Measurements from ENCODE around the gene EMILIN3.

Gene EMILIN3

DNA sequence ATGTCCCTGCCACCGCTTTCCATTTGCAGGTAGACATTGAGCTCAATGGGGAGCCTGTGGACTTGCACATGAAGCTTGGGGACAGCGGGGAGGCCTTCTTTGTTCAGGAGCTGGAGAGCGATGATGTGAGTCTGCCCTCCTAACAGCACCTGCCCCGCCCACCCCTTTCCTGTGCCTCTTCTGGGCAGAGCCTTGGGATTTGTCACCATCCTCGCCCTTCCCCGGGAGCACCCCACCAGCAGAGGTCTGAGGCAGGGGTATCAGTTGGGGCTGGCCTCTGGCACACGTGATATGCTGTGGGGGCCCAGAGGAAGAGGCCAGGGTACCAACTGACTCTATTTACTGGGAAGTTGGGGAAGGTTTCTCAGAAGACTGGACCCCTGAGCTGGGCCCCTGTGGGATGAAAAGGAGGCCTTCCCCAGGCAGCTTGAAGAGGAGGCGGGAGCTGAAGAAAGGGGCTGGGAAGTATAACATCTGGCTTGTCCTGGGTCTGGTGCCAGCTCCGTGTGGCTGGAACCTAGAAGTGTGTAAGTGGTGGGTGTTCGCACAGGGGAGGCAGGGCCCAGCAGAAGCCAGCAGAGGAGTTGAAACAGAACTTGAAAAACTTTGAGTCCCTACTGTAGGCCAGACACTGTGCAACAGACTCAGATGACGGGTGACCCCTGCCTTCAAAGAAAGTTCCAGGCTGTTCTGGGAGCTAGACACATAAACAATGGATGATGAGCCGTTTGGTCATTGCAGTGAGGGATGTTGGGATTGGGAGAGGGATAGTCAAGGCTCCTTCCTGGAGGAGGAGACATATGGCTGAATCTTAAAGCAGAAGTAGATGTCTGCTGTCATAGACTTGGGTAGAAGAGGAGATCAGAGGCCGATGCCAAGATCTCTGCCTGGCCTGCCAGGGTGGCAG, 18.8 kb downstream of the EMILIN3 start:
- FAIRE-seq (no peak), DNase-seq (ENCODE audit: low spot score) (no peak)

DNA sequence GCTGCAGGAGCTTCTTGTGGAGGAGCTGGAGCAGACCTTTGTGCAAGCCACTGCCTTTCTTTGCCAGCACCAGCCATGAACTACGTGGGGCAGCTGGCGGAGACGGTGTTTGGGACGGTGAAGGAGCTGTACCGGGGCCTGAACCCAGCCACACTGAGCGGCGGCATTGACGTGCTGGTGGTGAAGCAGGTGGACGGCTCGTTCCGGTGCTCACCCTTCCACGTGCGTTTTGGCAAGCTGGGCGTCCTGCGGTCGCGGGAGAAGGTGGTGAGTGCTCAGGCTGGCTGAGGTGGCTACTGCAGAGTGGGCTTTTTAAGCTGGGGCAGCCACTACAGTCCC, 20.9 kb downstream of the EMILIN3 start:
- DNase-seq (ENCODE audit: low spot score) (no peak), FAIRE-seq (no peak)

- no peak for DNase-seq (ENCODE audit: low spot score)
- no peak for FAIRE-seq
These were observed 21.5 kb downstream of the EMILIN3 start for GRCh38 chr20:41344938-41345728.

DNA sequence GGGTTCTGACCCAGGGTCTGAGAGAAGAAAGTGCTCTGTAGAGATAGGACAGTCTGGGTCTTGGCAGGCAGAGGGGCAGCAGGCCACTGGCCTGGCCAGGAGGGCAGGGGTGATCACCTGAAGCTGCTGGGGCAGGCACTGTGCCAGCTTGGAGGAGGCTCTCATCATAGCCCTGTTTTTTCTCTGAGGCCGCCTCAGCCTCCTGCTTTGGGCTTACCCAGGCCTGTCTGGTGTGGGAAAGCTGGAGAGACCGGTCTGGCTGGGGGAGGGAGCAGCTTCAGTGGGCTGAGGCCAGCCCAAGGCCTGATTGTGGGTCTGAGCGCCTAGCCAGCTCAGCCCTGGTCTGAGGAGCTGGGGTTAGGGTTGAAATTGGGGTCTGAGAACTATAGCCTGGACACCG, 22.1 kb downstream of the EMILIN3 start:
- FAIRE-seq (no peak), DNase-seq (ENCODE audit: low spot score) (no peak)

DNA sequence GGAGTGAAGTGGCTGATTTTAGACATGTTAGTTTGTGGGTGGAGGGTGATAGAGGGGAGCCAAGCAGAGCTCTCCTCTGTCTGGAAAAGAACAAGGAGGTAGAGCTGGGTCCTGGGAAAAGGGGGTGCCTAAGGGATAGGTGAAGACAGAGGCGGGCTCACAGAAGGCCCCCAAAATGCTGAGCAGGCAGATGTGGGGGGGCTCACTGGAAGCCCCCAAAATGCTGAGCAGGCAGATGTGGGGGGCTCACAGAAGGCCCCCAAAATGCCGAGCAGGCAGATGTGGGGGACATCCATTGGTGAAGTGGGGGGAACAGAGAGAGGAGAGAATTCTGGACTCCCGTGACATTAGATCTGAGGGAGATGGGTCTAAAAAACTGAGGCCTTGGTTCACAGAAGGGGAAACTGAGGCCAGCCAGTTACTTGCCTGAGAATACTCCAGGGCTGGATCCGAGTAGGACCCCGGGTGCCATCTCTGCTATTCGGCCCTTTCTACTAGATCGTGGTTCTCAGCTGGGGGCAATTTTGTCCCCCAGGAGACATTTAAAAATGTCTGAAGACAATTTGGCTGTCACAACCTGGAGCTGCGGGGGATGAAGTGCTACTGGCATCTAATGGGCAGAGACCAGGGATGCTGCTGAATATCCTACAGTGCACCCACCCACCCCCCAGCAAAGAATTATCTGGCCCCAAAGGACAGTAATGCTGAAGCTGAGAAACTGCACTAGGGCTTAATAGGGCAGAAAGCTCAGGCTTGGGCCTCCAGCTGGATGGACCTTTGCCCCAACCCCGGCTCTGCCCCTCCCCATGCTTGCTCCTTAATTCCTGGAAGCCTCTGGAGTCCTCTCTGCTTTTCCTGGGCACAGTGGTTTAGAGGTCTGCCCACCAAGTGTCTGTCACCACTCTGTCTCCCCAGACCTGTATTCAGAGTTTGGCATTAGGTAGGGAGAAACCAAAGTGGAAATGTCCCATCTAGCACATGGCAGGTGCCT, 23.8 kb downstream of the EMILIN3 start:
- DNase-seq (ENCODE audit: low spot score) (no peak), FAIRE-seq (no peak)

GRCh38 chr20:41340327-41341055, 26.1 kb downstream of the EMILIN3 start, which contains the start of gene LPIN3:
TSS of gene LPIN3 (plus strand) at chr20:41340821. CDS start at chr20:41345804, 4,983 bp downstream.
- FAIRE-seq = no peak
- DNase-seq (ENCODE audit: low spot score) = peak; percentile 95

- DNase-seq (ENCODE audit: low spot score) = peak; percentile 90
- peak; percentile 35 for FAIRE-seq
These were observed 26.7 kb downstream of the EMILIN3 start for GRCh38 chr20:41339957-41340326.

DNA sequence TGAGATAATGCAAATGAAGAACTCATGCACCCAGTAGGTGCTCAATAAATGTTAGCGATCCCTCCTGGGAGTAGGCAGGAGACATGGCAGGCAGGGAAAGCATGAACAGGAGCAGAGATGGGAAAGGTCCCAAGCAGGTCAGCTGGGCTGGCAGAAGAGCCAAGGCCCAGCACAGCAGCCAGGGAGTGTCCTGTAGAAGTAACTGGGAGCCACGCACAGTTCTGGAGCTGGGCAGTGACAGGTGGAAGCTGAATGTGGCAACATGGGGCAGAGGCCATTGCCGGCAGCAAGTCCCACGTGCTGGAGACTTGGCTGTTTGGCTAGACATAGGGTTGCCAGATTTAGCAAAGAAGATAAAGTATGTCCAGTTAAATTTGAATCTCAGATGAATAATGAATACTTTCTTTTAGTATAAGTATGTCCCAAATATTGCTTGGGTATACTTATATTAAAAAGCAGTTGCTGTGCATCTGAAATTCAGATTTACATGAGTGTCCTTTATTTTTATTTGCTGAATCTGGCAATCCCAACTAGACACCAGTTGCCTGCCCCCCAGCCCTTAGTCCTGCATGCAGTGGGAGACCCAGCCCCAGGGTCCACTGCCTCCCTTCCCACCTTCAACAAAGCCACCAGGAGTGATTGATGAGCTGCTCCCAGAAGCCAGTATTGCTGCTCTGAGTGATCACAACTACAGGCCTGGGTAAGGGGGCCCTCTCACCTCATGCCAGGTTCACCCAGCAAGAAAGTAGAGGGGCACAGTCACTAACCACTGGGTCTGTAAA, 29.7 kb downstream of the EMILIN3 start:
- no peak for FAIRE-seq
- DNase-seq (ENCODE audit: low spot score) = no peak

- no peak for FAIRE-seq
- DNase-seq (ENCODE audit: low spot score) = no peak
These were observed 31.0 kb downstream of the EMILIN3 start for GRCh38 chr20:41335591-41335990.

DNA sequence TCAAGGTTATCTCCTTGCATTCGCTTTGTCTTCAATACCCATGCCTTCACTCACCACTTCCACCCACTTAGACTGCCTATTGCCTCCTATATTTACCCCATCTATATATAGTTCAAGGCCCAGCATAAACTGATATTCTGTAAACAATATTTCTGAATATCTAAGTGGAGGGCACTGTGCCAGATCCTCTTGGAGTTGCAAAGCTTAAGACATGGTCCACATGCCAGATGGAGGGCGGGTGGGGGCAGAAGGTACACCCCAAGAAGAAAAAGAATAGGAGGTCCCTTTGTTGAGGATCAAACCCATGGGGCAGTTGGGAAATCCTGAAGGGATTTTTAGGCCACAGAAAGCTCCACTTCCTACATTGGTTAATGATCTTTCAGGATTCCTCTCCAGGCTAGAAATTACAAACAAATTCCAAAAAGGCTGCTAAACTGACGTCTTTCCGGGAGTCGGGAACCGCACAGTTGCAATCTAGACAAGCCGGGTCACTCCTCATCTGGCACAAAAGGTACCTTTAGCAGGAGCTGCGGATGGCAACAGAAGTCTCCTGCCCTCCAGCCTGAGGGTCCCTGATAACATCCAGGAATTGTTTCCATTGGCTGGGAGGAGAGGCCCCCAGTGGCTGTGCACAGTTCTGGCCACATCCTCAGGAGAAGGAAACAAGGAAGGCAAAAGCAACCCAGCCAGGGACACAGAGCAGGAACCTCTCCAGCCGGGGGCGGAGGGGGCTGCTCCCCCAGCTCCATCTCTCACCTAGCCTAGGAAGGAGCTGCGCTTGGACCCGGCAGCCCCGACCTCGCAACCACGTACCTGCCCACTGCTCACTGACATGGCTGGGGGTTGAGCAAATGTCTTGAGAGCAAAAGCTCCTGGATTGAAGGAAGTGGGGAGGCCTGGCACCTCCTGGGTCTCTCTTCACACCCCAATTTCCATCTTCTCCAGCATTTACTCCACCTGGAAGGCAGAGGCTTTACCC, 31.9 kb downstream of the EMILIN3 start:
- FAIRE-seq (no peak), DNase-seq (ENCODE audit: low spot score) (no peak)

DNA sequence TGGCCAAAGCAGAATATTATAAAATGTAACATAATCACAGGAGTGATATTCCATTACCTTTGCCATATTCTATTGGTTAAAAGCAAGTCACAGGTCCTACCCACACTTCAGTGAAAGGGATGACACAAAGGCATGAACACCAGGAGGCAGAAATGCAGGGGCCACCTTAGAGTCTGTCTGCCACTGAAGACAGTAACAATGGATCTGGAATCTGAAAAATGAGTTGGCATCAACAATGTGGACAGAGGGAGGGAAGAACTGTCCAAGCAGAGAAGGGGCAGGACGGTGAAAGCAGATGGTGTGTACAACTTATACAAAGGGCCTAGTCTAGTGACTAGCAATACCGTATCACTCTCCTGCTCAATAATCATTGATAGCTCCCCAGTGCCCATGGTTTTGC, 32.6 kb downstream of the EMILIN3 start:
- DNase-seq (ENCODE audit: low spot score) (no peak), FAIRE-seq (no peak)

- DNase-seq (ENCODE audit: low spot score) (no peak), FAIRE-seq (no peak)
These were observed 34.9 kb downstream of the EMILIN3 start for GRCh38 chr20:41331731-41332130.

DNA sequence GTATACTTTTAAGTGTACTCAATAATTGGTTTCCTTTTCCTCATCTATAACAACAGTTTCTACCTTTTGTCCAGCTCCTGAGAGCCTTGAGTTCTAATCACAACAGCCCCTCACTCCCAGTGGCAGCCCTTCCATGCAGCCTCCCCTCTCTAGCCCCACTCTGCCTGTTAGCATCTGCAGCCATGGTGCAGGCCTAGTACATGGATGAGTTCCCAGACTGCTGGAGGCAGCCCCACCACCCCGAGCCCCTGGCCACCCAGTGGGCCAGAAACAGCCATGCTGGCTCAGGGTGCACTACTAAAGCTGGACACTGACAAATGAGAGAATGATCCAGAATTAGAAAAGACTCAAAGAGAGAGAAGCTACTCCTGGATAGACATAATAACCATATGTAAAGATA, 35.7 kb downstream of the EMILIN3 start:
- DNase-seq (ENCODE audit: low spot score) (no peak), FAIRE-seq (no peak)

DNA sequence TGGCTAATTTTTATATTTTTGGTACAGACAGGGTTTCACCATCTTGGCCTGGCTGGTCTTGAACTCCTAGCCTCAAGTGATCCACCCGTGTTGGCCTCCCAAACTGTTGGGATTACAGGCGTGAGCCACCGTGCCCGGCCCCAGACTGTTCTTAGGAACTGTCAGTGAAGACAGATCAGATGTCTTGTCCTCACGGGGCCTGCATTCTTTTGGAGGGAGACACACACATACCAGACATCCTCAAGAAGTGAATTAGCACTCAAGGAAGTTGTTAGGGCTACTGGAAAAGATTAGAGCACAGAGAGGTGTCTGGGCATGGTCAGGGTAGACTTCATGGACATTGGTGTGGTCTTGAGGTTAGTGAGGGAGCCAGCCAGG, 36.3 kb downstream of the EMILIN3 start:
- FAIRE-seq = no peak

GRCh38 chr20:41329435-41330342, 36.9 kb downstream of the EMILIN3 start:
- peak; percentile 91 for DNase-seq (ENCODE audit: low spot score)
- FAIRE-seq = peak; percentile 74

More for the DNA sequence above, 36.3 kb downstream of the EMILIN3 start:
- no peak for DNase-seq (ENCODE audit: low spot score)

DNA sequence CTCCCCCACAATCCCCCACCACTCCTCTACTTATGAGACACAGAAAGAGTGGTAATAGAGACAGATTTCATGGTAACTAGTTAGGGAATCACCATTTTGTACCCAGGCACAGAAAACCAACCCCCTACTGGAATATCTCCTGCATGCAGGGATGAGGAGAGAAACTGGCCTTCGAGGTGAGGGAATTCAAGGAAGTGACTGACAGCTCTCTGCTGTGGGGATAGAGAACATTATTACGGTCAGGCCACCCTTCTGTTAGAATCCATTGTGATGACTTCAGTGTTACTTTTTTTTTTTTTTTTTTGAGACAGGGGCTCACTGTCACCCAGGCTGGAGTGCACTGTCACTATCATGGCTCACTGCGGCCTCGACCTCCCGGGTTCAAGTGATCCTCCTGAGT, 39.4 kb downstream of the EMILIN3 start:
- DNase-seq (ENCODE audit: low spot score) (no peak), FAIRE-seq (no peak)

DNA sequence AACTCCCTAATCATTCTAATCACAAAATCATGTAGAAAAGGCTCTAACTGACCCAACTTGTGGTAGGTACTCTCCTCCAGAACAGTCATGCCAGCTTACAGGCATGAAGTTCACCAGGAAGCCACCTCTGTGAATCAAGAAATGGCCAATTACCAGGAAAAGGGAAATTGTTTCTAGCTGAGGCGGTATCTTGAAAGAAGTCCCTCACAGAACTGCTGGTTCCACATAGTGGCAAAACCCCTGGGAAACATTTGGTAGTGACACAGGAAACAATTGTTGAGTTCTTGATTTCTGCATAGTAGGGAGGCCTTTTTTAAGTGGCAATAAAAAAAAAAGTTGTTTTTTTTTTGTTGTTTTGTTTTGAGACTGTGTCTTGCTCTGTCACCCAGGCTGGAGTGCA, 45.6 kb downstream of the EMILIN3 start:
- FAIRE-seq = no peak
- DNase-seq (ENCODE audit: low spot score) = no peak

DNA sequence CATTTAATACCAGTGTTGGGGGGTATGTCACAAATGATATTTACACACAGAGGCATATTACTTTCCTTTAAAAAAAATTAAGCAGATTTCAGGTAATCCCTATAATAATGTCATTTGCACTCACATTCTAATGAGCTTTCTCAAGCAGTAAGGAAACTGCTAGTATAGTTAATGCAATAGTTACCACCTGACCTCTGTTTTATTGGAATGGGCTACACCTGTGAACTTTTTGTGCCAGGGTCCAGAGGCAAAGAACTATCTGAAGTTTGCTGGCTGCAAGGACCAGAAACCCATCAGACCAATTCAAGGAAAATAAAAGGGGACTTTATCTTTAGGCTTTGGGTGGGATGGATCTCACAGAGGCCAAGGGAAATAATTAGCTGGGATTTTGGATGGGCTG, 46.2 kb downstream of the EMILIN3 start:
- no peak for FAIRE-seq

More for the DNA sequence above, 46.2 kb downstream of the EMILIN3 start:
- no peak for DNase-seq (ENCODE audit: low spot score)

Data from urothelium cell line (cell line).